Measurements from ENCODE around the gene SYNPR.
"Not testable (repeated sequence)": the region's sequence is repeated elsewhere in the genome, so short reads cannot be mapped to it uniquely, and the experiment has no call there.

The SYNPR gene

GRCh38 chr3:63631670-63632069 lies 353.6 kb downstream of the SYNPR start:
- DNase-seq (ENCODE audit: low read depth) = no peak

- DNase-seq (ENCODE audit: low read depth) = no peak
Observed at GRCh38 chr3:63635186-63635585, 357.1 kb downstream of the SYNPR start.

GRCh38 chr3:63639806-63640205 lies 361.7 kb downstream of the SYNPR start:
- no peak for DNase-seq (ENCODE audit: low read depth)

GRCh38 chr3:63642488-63642887 lies 364.4 kb downstream of the SYNPR start:
- DNase-seq (ENCODE audit: low read depth) = no peak

DNA sequence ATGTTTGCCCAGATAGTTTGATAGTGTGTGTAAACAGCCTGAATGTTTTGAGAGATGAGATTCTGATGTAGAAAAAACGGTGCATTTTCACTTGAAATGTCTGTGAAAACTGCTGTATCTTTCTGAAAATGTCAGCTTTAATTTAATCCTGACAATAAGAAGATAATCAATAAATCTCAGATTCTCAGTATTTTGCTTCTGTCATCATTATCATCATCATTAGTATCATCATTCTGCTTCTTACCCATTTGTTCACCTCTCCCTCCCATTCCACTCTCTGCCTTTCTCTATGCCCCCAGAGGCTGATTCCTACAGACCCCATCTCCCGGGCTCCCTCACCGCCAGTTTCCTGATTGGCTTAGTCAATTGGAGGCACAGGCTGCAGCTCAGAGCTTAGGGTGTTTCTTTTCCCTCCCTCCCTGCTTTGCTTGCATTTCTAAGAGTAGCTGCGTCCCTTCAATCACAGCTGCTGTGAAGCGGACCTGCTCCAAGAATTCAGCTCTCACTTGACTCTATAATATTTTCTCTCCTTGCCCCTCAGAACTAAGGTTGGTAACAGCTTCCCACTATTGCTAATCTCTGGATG lies 366.2 kb downstream of the SYNPR start:
- no peak for DNase-seq (ENCODE audit: low read depth)

GRCh38 chr3:63644928-63645781 lies 367.0 kb downstream of the SYNPR start:
- not testable (repeated sequence) for DNase-seq (ENCODE audit: low read depth)

DNA sequence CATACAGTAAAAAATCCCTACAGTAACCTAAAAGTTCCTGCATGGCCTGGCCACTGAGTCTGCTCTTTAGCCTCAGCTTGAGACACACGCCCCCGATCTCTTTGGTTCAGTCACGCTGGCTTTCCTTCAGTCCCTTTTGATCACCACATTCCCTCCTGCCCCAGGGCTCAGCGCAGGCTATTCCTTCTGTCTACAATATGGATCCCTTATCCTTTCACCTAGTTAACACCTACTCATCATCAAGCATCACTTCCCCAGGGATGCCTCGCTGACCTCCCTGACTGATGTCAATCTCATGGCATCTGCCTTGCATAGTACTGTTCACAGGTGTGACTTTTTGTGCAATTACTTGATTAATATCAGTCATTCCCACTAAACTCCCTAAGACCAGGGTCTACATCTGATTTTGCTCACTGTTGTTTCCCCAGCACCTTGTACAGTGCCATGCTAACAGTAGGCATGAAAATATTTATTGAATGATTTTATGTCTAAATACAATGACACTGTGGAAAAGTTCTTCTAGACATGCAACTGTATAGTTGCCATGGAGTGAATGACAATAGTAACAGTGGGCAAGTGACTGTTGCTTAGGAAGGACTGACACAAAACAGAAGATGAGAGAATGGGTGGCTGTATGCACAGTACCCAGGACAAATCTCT lies 374.1 kb downstream of the SYNPR start, which contains the start of gene SNTN:
Gene SNTN (plus strand): TSS at position 610 of the 660 bp plus-strand sequence. CDS start 13 bp downstream, at position 623.
- DNase-seq (ENCODE audit: low read depth) = no peak

GRCh38 chr3:63654211-63654610 lies 376.1 kb downstream of the SYNPR start:
- no peak for DNase-seq (ENCODE audit: low read depth)

- no peak for DNase-seq (ENCODE audit: low read depth)
Observed at GRCh38 chr3:63654931-63655330, 376.8 kb downstream of the SYNPR start.

DNA sequence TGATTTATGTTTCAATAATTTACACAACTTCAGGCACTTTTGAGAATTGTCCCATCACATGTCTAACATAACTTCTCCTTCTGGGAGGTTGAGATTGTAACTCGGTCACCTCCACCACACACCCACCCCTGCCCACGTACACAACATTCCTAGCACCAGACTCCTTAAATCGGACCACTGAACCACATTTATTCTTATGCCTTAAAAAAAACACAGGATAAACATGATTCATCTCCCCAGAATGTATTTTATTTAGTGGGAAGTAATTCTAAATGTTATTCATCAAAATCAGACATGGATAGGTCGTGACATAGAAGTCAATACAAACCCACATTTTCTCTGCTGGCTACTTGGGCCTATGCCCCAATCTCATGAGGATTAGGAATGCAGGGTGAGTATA lies 377.4 kb downstream of the SYNPR start:
- DNase-seq (ENCODE audit: low read depth) = no peak

DNA sequence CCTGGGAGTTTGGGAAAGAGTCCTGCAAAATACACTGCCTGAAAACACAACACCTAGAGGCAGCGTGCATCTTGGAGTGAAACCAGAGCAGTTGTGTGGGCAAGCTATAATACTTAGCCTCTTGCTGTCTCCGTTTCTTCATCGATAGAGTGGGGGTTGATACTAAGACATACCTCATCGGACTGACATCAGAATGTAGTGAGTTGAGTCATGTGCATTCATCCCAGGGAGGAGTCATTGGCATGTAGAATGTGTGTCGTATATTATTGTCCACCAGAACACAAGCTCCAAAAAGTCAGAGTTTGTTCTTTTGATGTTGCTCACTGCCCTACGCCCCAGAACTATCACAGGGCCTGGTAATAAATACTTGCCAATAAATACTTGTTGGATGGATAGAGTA lies 378.7 kb downstream of the SYNPR start:
- DNase-seq (ENCODE audit: low read depth) = no peak

GRCh38 chr3:63661242-63661641 lies 383.1 kb downstream of the SYNPR start:
- no peak for DNase-seq (ENCODE audit: low read depth)

GRCh38 chr3:63662011-63662410 lies 383.9 kb downstream of the SYNPR start:
- no peak for DNase-seq (ENCODE audit: low read depth)

GRCh38 chr3:63662500-63662899 lies 384.4 kb downstream of the SYNPR start:
- DNase-seq (ENCODE audit: low read depth) = no peak
